Vagina (tissue), 2 donors: ENCODE results near the gene CYBC1. TPM values are rescaled to one million over a fixed set of nuclear protein-coding genes. Genes with fewer than 3 reads are reported as not detected.

ENCODE experiments used
- DNase-seq, 2 donors: peaks; one replicate each; pipeline ENCODE4 v3.0.0-alpha.2; 2017; ENCODE audit errors: extremely low spot score in 2 of 2
- H3K27ac ChIP-seq: fragments of 200-600 bp; sonication (generic); one replicate; pipeline ENCODE4 v1.5.1; 2019
- H3K27me3 ChIP-seq: fragments of 200-600 bp; sonication (generic); one replicate; pipeline ENCODE4 v1.5.1; 2019
- H3K36me3 ChIP-seq, 2 donors: fragments of 200-600 bp; sonication (generic); one replicate each; pipeline ENCODE4 v1.5.1; 2017 to 2019
- H3K4me1 ChIP-seq: fragments of 200-600 bp; sonication (generic); one replicate; pipeline ENCODE4 v1.5.1; 2019
- H3K4me3 ChIP-seq, 2 donors: fragments of 200-600 bp; sonication (generic); 1 replicate in 1 of 2; 2 replicates in 1 of 2; pipeline ENCODE4 v1.5.1; 2016 to 2019
- H3K9me3 ChIP-seq: fragments of 200-600 bp; sonication (generic); one replicate; pipeline ENCODE4 v1.5.1; 2019
- POLR2A ChIP-seq, 2 donors: fragments of 450-650 bp; IDR thresholded peaks; one replicate each; pipeline ENCODE4 v1.6.1; 2017; ENCODE audit warnings: antibody characterized with exemption in 2 of 2, mild to moderate bottlenecking in 2 of 2, moderate library complexity in 2 of 2
- POLR2AphosphoS5 ChIP-seq, 2 donors: sonication (generic); formaldehyde crosslinking; IDR thresholded peaks; one replicate each; pipeline ENCODE4 v1.9.0; 2017; ENCODE audit warnings: antibody characterized with exemption in 2 of 2, mild to moderate bottlenecking in 2 of 2, low read depth in 1 of 2; ENCODE audit not compliant: insufficient read depth in 1 of 2
- intact Hi-C: fragments of 100-400 bp; cut with DNase I; formaldehyde crosslinking; loops from one replicate; pipeline ENCODE4 v1.15.1; 2023
- total RNA-seq: library from RNA; depleted of rRNA; stranded (reverse); fragments of >200 nt; gene quantifications from one replicate; pipeline ENCODE4 v1.2.3, GENCODE V29; 2016
- TF ChIP-seq, protein P1 (sequence below), 3 experiments: fragments of 450-650 bp in 2 of 3; fragments of 200-600 bp in 1 of 3; sonication (generic) in 1 of 3; IDR thresholded peaks; one replicate each; pipeline ENCODE4 v1.5.1; 2017 to 2019; ENCODE audit warnings: antibody characterized with exemption in 3 of 3, mild to moderate bottlenecking in 2 of 3, moderate library complexity in 2 of 3

CYBC1 gene
- total RNA-seq = 51.6 TPM

DNA sequence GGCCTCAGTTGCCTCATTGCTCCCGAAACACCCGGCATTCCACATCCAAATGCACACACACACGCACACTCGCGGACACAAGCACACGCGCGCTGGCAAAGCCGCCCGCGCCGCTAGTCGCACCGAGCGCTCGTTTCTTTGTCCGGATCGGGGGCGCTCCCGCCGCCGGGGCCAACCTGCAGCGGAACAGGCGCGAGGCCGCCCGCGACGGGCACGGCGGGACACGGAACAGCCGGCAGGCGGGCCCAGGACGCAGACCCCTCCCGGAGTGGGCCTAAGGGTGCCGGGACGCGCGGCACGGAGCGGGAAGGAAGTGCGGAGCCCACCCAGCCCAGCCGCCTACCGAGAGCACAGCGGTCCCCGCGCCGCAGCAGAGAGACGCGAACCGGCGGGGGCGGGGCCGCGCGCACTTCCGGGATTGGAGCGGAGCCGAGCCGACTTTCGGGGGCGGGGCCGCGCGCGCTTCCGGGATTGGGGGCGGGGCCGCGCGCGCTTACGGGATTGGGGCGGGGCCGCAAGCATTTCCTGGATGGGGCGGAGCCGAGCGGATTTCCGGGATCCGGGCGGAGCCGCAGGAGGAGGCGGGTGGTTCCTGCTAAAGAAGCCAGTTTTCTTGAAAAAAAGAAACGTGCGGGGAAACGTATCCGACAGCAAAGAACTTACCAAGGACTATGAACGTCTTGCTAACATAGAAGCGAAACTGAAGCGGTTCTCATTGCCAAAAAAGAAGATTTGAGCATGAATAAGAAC lies at the start of gene CYBC1:
Gene CYBC1, minus strand, starts transcription at position 396 of the 750 bp plus-strand sequence. CDS start 1,498 bp downstream, outside the sequence.
- H3K36me3 ChIP-seq = no peaks in the 10 kb centered on the region
- H3K27me3 ChIP-seq = no peaks in the 10 kb centered on the region
- peak within 1 kb of the TSS; percentile 85 for H3K27ac ChIP-seq
- intact Hi-C loops = no loop called here
- DNase-seq = no peak
- H3K4me1 ChIP-seq = peaks cover 44% of the 10 kb centered on the region
- peak in 1 of 2 donors; percentile 68 for TF ChIP-seq POLR2A (IDR thresholded peaks at IDR 0.05)
- TF ChIP-seq, protein P1, sequence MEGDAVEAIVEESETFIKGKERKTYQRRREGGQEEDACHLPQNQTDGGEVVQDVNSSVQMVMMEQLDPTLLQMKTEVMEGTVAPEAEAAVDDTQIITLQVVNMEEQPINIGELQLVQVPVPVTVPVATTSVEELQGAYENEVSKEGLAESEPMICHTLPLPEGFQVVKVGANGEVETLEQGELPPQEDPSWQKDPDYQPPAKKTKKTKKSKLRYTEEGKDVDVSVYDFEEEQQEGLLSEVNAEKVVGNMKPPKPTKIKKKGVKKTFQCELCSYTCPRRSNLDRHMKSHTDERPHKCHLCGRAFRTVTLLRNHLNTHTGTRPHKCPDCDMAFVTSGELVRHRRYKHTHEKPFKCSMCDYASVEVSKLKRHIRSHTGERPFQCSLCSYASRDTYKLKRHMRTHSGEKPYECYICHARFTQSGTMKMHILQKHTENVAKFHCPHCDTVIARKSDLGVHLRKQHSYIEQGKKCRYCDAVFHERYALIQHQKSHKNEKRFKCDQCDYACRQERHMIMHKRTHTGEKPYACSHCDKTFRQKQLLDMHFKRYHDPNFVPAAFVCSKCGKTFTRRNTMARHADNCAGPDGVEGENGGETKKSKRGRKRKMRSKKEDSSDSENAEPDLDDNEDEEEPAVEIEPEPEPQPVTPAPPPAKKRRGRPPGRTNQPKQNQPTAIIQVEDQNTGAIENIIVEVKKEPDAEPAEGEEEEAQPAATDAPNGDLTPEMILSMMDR (IDR thresholded peaks at IDR 0.05) = no peak
- peak; percentile 75 to 88 for TF ChIP-seq POLR2AphosphoS5 (IDR thresholded peaks at IDR 0.05; ENCODE audit: insufficient read depth in 1 of 2, low read depth in 1 of 2)
- H3K4me3 ChIP-seq = peak within 1 kb of the TSS; percentile 88 to 95
- H3K9me3 ChIP-seq = no peaks in the 10 kb centered on the region

DNA sequence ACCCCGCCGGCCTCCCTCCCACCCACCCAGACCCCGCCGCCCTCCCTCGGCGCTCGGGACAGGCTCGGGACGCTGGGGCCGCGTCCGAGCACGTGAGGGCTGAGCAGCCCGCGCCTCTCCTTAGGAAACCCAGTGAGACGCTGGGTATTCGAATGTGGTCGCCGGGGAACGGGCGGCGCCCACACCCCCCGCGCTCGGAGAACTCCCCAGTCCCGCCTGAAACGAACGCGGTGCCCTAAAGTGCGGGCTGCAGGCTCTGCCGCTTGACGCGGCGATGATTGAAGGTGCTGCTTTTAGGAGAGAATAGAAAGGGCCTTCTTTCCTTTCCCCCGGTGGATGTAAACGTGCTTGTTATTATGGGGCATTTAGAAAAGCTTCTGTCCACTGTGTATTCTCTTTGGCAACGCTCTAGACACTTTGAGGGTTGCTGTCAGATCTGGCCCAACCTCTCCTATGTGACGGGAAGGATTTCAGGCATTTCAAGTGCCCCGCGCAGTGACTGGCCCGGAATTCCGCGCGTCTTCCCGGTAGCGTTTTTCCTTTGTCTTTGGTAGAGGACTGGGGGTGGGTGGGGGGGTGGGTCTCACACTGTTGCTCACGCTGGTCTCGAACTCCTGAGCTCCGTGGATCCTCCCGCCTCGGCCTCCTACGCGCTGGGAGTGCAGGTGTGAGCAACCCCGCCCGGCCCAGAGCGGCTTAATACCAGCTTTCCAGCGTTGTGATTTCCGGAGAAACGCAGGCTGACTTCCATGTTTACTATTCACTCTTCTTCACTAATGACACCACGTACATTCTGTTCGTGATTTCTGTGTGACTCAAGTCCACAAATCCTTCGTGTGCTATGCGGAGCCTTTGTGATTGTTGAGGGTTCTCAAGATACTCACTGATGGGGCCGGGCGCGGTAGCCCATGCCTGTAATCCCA lies 47.2 kb upstream of the CYBC1 start:
- peak overlapping the region; percentile 95 for H3K27ac ChIP-seq
- intact Hi-C loops = loop anchor here (5.0 to 10.0 kb wide), 3 partner anchors 40 to 143 kb away; partner anchors contain the start of genes NARF and TEX19

DNA sequence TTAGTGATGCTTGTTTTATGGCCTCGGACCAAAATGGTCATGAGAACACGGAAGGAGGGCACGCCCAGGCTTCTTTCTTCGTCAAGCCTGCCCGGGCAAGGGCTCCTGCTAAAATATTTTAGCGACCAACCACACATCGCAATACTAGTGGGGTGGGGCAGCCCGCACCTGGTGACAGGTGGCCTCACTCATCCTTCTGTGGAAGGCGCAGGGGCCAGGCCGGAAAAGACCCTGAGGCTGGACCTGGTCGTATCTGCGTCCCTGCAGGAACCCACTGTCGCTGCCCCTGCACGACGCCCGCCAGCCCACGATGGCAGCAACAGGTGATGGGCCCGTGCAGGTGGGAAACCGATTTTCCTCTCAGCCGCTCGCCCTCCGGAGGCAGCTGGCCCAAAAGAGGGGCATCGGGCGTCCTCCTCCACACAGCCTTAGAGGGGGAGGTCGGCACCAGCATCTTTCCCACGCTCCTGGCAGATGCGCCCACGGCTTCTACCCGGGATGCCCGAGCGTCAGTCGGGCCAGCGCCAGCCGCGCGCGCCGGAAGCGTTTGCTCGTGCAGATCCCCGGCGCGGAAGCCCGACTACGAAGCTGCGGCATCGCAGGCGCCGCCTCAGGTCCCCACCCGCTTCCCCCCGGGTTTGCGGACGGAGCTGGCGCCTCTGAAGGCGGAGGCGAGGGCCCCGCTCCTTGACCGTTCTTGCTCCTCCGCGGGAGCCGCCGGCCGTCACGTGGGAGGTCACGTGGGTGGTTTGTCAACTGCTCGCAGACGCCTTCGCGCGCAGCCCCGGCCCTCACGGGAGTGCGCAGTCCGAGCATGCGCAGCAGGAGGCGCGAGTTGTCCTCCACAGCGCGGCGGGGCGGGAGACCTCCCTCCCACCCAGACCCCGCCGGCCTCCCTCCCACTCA lies 46.2 kb upstream of the CYBC1 start:
- peaks cover 47% of the 10 kb centered on the region for H3K4me1 ChIP-seq
- H3K4me3 ChIP-seq = peak overlapping the region; percentile 68 to 80

More for the DNA sequence above, 47.2 kb upstream of the CYBC1 start:
- peak overlapping the region; percentile 68 to 80 for H3K4me3 ChIP-seq
- no peaks in the 10 kb centered on the region for H3K9me3 ChIP-seq
- peaks cover 47% of the 10 kb centered on the region for H3K4me1 ChIP-seq
- no peaks in the 10 kb centered on the region for H3K27me3 ChIP-seq
- no peaks in the 10 kb centered on the region for H3K36me3 ChIP-seq
- TF ChIP-seq, protein P1 (IDR thresholded peaks at IDR 0.05) = no peak
- TF ChIP-seq POLR2AphosphoS5 (IDR thresholded peaks at IDR 0.05; ENCODE audit: insufficient read depth in 1 of 2, low read depth in 1 of 2) (no peak), POLR2A (IDR thresholded peaks at IDR 0.05) (no peak)
- DNase-seq = no peak

More for the DNA sequence above, 46.2 kb upstream of the CYBC1 start:
- TF ChIP-seq, protein P1 (IDR thresholded peaks at IDR 0.05) = peak in 1 of 3 experiments; percentile 18
- peak in 1 of 2 donors; percentile 74 for TF ChIP-seq POLR2A (IDR thresholded peaks at IDR 0.05)
- TF ChIP-seq POLR2AphosphoS5 (IDR thresholded peaks at IDR 0.05; ENCODE audit: insufficient read depth in 1 of 2, low read depth in 1 of 2) = peak; percentile 92 to 96
- peak in 1 of 2 donors; percentile 96 for DNase-seq
- Histone ChIP-seq H3K27me3 (no peaks in the 10 kb centered on the region), H3K27ac (peak overlapping the region; percentile 95), H3K36me3 (no peaks in the 10 kb centered on the region), H3K9me3 (no peaks in the 10 kb centered on the region)
- intact Hi-C loops = loop anchor here (5.0 to 10.0 kb wide), 3 partner anchors 39 to 142 kb away; partner anchors contain the start of genes NARF and TEX19
